H9 (cell line): Measurements from ENCODE around the gene AHNAK2. TPM values are rescaled to one million over a fixed set of nuclear protein-coding genes. Genes with fewer than 3 reads are reported as not detected.
A peak's percentile ranks its signal among the peaks of the same experiment; 100 is the strongest.

ENCODE experiments used
- DNase-seq: peaks from one replicate; pipeline ENCODE4 v3.0.0-alpha.2; 2017
- H2AFZ ChIP-seq: one replicate; pipeline ENCODE4 v1.6.1; 2013; ENCODE audit warnings: mild to moderate bottlenecking, low read length, control low read depth, moderate library complexity
- H2AK5ac ChIP-seq: 2 replicates; pipeline ENCODE4 v1.6.1; 2013; ENCODE audit warnings: low read length, control low read depth, mixed read lengths; ENCODE audit not compliant: insufficient read length
- H2BK120ac ChIP-seq: one replicate; pipeline ENCODE4 v1.6.1; 2013; ENCODE audit warnings: low read depth, mild to moderate bottlenecking, low read length, control low read depth, inconsistent platforms; ENCODE audit not compliant: poor library complexity, severe bottlenecking
- H2BK12ac ChIP-seq: 2 replicates; pipeline ENCODE4 v1.6.1; 2013; ENCODE audit warnings: low read length, control low read depth, mixed read lengths, low read depth; ENCODE audit not compliant: insufficient read length
- H2BK15ac ChIP-seq: 2 replicates; pipeline ENCODE4 v1.6.1; 2013; ENCODE audit warnings: low read depth, low read length, control low read depth
- H2BK20ac ChIP-seq: one replicate; pipeline ENCODE4 v1.6.1; 2013; ENCODE audit warnings: low read depth, mild to moderate bottlenecking, low read length, control low read depth, inconsistent platforms; ENCODE audit not compliant: poor library complexity, severe bottlenecking
- H2BK5ac ChIP-seq: 2 replicates; pipeline ENCODE4 v1.6.1; 2013; ENCODE audit warnings: low read length, control low read depth, mixed read lengths; ENCODE audit not compliant: insufficient read length
- H3K14ac ChIP-seq: 2 replicates; pipeline ENCODE4 v1.6.1; 2013; ENCODE audit warnings: low read length, control low read depth; ENCODE audit not compliant: insufficient read depth
- H3K18ac ChIP-seq: 2 replicates; pipeline ENCODE4 v1.6.1; 2013; ENCODE audit warnings: low read depth, mild to moderate bottlenecking, mixed read lengths, low read length, control low read depth; ENCODE audit not compliant: insufficient read length
- H3K23ac ChIP-seq: 2 replicates; pipeline ENCODE4 v1.6.1; 2013; ENCODE audit warnings: low read length, control low read depth, mixed read lengths, low read depth; ENCODE audit not compliant: insufficient read length
- H3K23me2 ChIP-seq: 2 replicates; pipeline ENCODE4 v1.6.1; 2013; ENCODE audit warnings: low read depth, mild to moderate bottlenecking, mixed read lengths, low read length, control low read depth; ENCODE audit not compliant: insufficient read length, poor library complexity, severe bottlenecking
- H3K27ac ChIP-seq: 2 replicates; pipeline ENCODE4 v1.5.1; 2013; ENCODE audit warnings: low read length, control low read depth, mixed read lengths, low read depth; ENCODE audit not compliant: insufficient read length
- H3K27me3 ChIP-seq: 2 replicates; pipeline ENCODE4 v1.6.1; 2013; ENCODE audit warnings: low read length, control low read depth, inconsistent platforms; ENCODE audit not compliant: insufficient read depth
- H3K4ac ChIP-seq: 2 replicates; pipeline ENCODE4 v1.6.1; 2013; ENCODE audit warnings: low read depth, mild to moderate bottlenecking, control low read depth, inconsistent platforms, low read length, moderate library complexity
- H3K4me1 ChIP-seq: 2 replicates; pipeline ENCODE4 v1.6.1; 2013; ENCODE audit warnings: low read length, control low read depth, inconsistent platforms; ENCODE audit not compliant: insufficient read depth
- H3K4me2 ChIP-seq: 2 replicates; pipeline ENCODE4 v1.6.1; 2013; ENCODE audit warnings: low read length, control low read depth, mixed read lengths; ENCODE audit not compliant: insufficient read length, insufficient read depth
- H3K56ac ChIP-seq: 2 replicates; pipeline ENCODE4 v1.6.1; 2013; ENCODE audit warnings: low read depth, mild to moderate bottlenecking, mixed read lengths, low read length, control low read depth; ENCODE audit not compliant: insufficient read length
- H3K79me1 ChIP-seq: 2 replicates; pipeline ENCODE4 v1.6.1; 2013; ENCODE audit warnings: low read depth, mild to moderate bottlenecking, moderate library complexity, low read length, control low read depth, inconsistent platforms; ENCODE audit not compliant: insufficient read depth, poor library complexity, severe bottlenecking
- H3K79me2 ChIP-seq: 2 replicates; pipeline ENCODE4 v1.6.1; 2013; ENCODE audit warnings: low read length, control low read depth, inconsistent platforms; ENCODE audit not compliant: insufficient read depth
- H3K9ac ChIP-seq: 2 replicates; pipeline ENCODE4 v1.6.1; 2013; ENCODE audit warnings: low read length, control low read depth, mixed read lengths; ENCODE audit not compliant: insufficient read length; ENCODE audit errors: extremely low read depth
- H3K9me3 ChIP-seq: one replicate; pipeline ENCODE4 v1.6.1; 2013; ENCODE audit warnings: low read depth, low read length, inconsistent platforms; ENCODE audit not compliant: control insufficient read depth
- H3T11ph ChIP-seq: one replicate; pipeline ENCODE4 v1.6.1; 2013; ENCODE audit warnings: mild to moderate bottlenecking, low read length, control low read depth, inconsistent platforms
- H4K20me1 ChIP-seq: one replicate; pipeline ENCODE4 v1.6.1; 2013; ENCODE audit not compliant: control insufficient read depth, insufficient read length, insufficient read depth
- H4K5ac ChIP-seq: 2 replicates; pipeline ENCODE4 v1.6.1; 2013; ENCODE audit warnings: low read depth, mild to moderate bottlenecking, mixed read lengths, low read length, control low read depth; ENCODE audit not compliant: insufficient read length
- H4K8ac ChIP-seq: replicated peaks from 2 replicates; pipeline ENCODE4 v1.6.1; 2013; ENCODE audit warnings: low read length, control low read depth, mixed read lengths, low read depth; ENCODE audit not compliant: insufficient read length
- H4K91ac ChIP-seq: 2 replicates; pipeline ENCODE4 v1.6.1; 2013; ENCODE audit warnings: low read depth, mild to moderate bottlenecking, moderate library complexity, mixed read lengths, low read length, control low read depth; ENCODE audit not compliant: insufficient read length
- H3K27ac Mint-ChIP-seq, 3 experiments: 2 replicates in 2 of 3; 3 replicates in 1 of 3; pipeline ENCODE4 v1.8.0; 2020 to 2021; ENCODE audit warnings: mixed read lengths in 3 of 3, mild to moderate bottlenecking in 1 of 3, moderate library complexity in 1 of 3
- H3K27me3 Mint-ChIP-seq: 2 replicates; pipeline ENCODE4 v1.8.0; 2021; ENCODE audit warnings: low read depth, mild to moderate bottlenecking, moderate library complexity, mixed read lengths
- H3K36me3 Mint-ChIP-seq, 3 experiments: 2 replicates in 2 of 3; 3 replicates in 1 of 3; pipeline ENCODE4 v1.8.0; 2020 to 2021; ENCODE audit warnings: low read depth in 3 of 3, mixed read lengths in 3 of 3; ENCODE audit not compliant: insufficient read depth in 1 of 3
- H3K4me1 Mint-ChIP-seq, 2 experiments: 2 replicates each; pipeline ENCODE4 v1.8.0; 2020; ENCODE audit warnings: mixed read lengths in 2 of 2
- H3K4me3 Mint-ChIP-seq, 2 experiments: 2 replicates in 1 of 2; 3 replicates in 1 of 2; pipeline ENCODE4 v1.8.0; 2020 to 2021; ENCODE audit warnings: mild to moderate bottlenecking in 2 of 2, mixed read lengths in 2 of 2, moderate library complexity in 1 of 2
- H3K9me3 Mint-ChIP-seq, 2 experiments: 2 replicates in 1 of 2; 3 replicates in 1 of 2; pipeline ENCODE4 v1.8.0; 2020; ENCODE audit warnings: mild to moderate bottlenecking in 2 of 2, mixed read lengths in 2 of 2, moderate library complexity in 1 of 2
- WGBS: extraction: QIAGEN DNeasy Blood & Tissue Kit; methylation state at CpG from one replicate; pipeline ENCODE4 v1.1.7; 2013; ENCODE audit warnings: missing lambda C conversion rate, low lambda C conversion rate, mixed read lengths; ENCODE audit not compliant: insufficient read length; ENCODE audit errors: extremely low coverage; 5-methylcytosine and 5-hydroxymethylcytosine counted together
- total RNA-seq: library from RNA; stranded (reverse); gene quantifications from 2 replicates; pipeline ENCODE4 v1.2.1, GENCODE V29; 2021
- TF ChIP-seq, protein P1 (sequence below): fragments of 200-600 bp; sonication (generic); conservative IDR thresholded peaks from 3 replicates; pipeline ENCODE4 v1.8.0; 2021; ENCODE audit warnings: antibody characterized with exemption, mild to moderate bottlenecking

The AHNAK2 gene
- total RNA-seq, 1 experiment from 2014 or later, result 2.8 TPM

- Histone ChIP-seq H3K79me2 (no peaks in the 10 kb centered on the region), H4K5ac (no peak overlapping the region), H3K4me2 (no peak overlapping the region), H3K14ac (no peak overlapping the region), H2BK5ac (no peak overlapping the region), H3K27ac (no peak overlapping the region), H4K20me1 (no peaks in the 10 kb centered on the region), H2BK15ac (no peak overlapping the region), H4K8ac (no peak overlapping the region), H3K9me3 (no peaks in the 10 kb centered on the region), H3K79me1 (no peaks in the 10 kb centered on the region), H2AK5ac (no peak overlapping the region), H3K56ac (no peak overlapping the region), H2BK20ac (no peak overlapping the region), H3K9ac (no peak overlapping the region), H3K23me2 (no peaks in the 10 kb centered on the region), H4K91ac (no peak overlapping the region), H3K27me3 (no peaks in the 10 kb centered on the region), H3K18ac (no peak overlapping the region), H2AFZ (no peak overlapping the region), H2BK12ac (no peak overlapping the region), H3K4ac (no peak overlapping the region), H3T11ph (no peak overlapping the region), H3K23ac (no peak overlapping the region), H3K4me1 (no peaks in the 10 kb centered on the region), H2BK120ac (no peak overlapping the region)
- Mint-ChIP-seq H3K4me1 (peaks cover 2 to 8% of the 10 kb centered on the region in 2 experiments), H3K27me3 (no peaks in the 10 kb centered on the region; the same call in none of the 2 replicates), H3K36me3 (peaks cover 0 to 7% (median 0%) of the 10 kb centered on the region in 3 experiments; a peak in 2 of 7 replicates), H3K4me3 (no peak overlapping the region), H3K27ac (peak overlapping the region in 2 of 3 experiments; percentile 70 to 82; a peak in 1 of 7 replicates), H3K9me3 (peaks cover 0 to 5% of the 10 kb centered on the region in 2 experiments; a peak in 1 of 5 replicates)
- TF ChIP-seq, protein P1, sequence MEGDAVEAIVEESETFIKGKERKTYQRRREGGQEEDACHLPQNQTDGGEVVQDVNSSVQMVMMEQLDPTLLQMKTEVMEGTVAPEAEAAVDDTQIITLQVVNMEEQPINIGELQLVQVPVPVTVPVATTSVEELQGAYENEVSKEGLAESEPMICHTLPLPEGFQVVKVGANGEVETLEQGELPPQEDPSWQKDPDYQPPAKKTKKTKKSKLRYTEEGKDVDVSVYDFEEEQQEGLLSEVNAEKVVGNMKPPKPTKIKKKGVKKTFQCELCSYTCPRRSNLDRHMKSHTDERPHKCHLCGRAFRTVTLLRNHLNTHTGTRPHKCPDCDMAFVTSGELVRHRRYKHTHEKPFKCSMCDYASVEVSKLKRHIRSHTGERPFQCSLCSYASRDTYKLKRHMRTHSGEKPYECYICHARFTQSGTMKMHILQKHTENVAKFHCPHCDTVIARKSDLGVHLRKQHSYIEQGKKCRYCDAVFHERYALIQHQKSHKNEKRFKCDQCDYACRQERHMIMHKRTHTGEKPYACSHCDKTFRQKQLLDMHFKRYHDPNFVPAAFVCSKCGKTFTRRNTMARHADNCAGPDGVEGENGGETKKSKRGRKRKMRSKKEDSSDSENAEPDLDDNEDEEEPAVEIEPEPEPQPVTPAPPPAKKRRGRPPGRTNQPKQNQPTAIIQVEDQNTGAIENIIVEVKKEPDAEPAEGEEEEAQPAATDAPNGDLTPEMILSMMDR, result no peak
- no CpG with 5 or more reads among the region's 13 CpGs for WGBS
- DNase-seq, result peak; percentile 29
Observed at GRCh38 chr14:104891664-104892530, 86.3 kb downstream of the AHNAK2 start.
